IPS DF 6.9 (cell line): ENCODE measurements around the gene DCUN1D5.

Source experiments
- DNase-seq: peaks from one replicate; pipeline ENCODE4 v3.0.0-alpha.2; 2013; ENCODE audit warnings: low read depth, low spot score
- H3K27ac ChIP-seq: one replicate; pipeline ENCODE4 v1.5.1; 2013; ENCODE audit warnings: low read length, control low read depth
- H3K27me3 ChIP-seq: 2 replicates; pipeline ENCODE4 v1.6.1; 2013; ENCODE audit warnings: mild to moderate bottlenecking, low read length; ENCODE audit not compliant: control insufficient read depth, insufficient read depth
- H3K36me3 ChIP-seq: 2 replicates; pipeline ENCODE4 v1.6.1; 2013; ENCODE audit warnings: low read length; ENCODE audit not compliant: control insufficient read depth, insufficient read depth
- H3K4me1 ChIP-seq: 2 replicates; pipeline ENCODE4 v1.6.1; 2013; ENCODE audit warnings: low read length; ENCODE audit not compliant: control insufficient read depth, insufficient read depth
- H3K4me3 ChIP-seq: 2 replicates; pipeline ENCODE4 v1.5.1; 2013; ENCODE audit warnings: mild to moderate bottlenecking, low read length
- H3K9me3 ChIP-seq: 2 replicates; pipeline ENCODE4 v1.6.1; 2013; ENCODE audit warnings: low read length, inconsistent platforms; ENCODE audit not compliant: control insufficient read depth, insufficient read depth
- WGBS: extraction: QIAGEN DNeasy Blood & Tissue Kit; methylation state at CpG from one replicate; pipeline ENCODE4 v1.1.7; 2013; ENCODE audit warnings: mixed read lengths, missing lambda C conversion rate; ENCODE audit not compliant: insufficient read length, insufficient coverage; 5-methylcytosine and 5-hydroxymethylcytosine counted together

Gene DCUN1D5

DNA sequence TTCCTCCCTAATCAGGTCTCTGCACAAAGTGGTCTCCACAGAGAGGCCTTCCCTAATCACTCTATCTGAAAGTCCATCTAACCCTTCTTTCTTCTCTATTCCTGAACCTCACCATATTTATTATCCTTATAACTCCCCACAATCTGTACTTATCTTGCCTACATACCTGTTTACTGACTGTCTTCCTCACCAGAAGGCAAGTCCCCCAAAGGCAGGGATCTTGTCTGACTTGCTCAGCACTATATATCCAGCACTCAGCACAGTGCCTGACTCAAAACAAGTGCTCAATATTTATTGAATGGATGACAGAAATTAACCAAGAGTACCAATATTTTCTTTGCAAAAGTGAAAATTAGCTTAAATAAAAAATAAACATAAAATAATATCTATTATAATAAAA, 5.5 kb downstream of the DCUN1D5 start:
- no peaks in the 10 kb centered on the region for H3K9me3 ChIP-seq
- H3K4me1 ChIP-seq, result no peaks in the 10 kb centered on the region
- H3K27ac ChIP-seq, result no peak overlapping the region
- no peaks in the 10 kb centered on the region for H3K27me3 ChIP-seq
- peaks cover 3% of the 10 kb centered on the region; the same call in 1 of the 2 replicates for H3K36me3 ChIP-seq
- DNase-seq, result no peak
- H3K4me3 ChIP-seq, result no peak overlapping the region

DNA sequence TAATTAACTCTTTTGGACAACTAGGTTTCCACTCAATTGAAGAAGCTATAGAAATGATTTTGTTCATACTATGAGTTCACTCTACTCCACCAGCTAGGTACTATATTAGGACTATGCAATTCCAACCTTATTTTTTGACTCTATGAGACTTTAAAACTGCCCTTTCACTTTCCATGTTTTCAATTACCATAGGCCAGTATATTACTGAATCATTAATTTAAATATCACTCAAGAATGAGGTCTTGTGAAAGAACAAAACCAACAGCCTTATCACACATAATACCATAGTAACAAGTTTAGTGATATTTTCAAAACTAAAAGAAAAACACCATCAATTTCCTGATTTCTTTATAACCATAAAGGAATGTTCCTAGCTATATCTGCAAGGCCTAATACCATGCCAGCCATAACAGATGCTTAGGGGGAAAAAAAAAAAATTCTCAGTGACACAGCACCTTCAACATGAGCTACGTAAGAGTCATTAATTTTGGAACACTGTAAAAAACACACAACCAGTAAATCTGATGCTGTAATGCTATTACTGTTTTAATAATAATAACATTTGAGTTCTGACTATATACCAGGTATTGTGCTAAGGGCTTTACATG, 6.1 kb downstream of the DCUN1D5 start:
- no peaks in the 10 kb centered on the region for H3K4me1 ChIP-seq
- no peak overlapping the region for H3K4me3 ChIP-seq
- H3K27ac ChIP-seq, result no peak overlapping the region
- no peaks in the 10 kb centered on the region for H3K9me3 ChIP-seq
- no CpG with 5 or more reads among the region's 1 CpG for WGBS
- H3K36me3 ChIP-seq, result peaks cover 3% of the 10 kb centered on the region; the same call in 1 of the 2 replicates
- H3K27me3 ChIP-seq, result no peaks in the 10 kb centered on the region
- DNase-seq, result no peak

DNA sequence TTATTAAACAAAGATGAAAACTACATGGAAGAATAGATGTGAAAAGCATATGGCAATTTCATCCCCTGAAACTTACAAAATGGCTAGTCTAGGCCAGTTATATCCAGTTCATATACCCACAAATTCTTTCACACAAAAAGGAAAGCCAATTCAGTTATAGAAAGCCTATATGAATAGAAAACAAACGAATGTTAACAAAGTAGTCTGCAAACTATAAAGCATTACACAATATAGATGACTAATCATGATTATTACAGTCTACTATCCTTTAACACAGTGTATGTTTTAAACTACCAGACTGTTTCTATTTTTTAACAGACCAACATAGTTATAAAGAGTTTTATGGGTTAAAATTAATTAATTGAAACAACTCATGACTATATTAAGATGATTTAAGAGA, 12.1 kb downstream of the DCUN1D5 start:
- WGBS, result no CpG with 5 or more reads among the region's 1 CpG
- peaks cover 17% of the 10 kb centered on the region; the same call in 1 of the 2 replicates for H3K36me3 ChIP-seq
- no peak for DNase-seq
- H3K9me3 ChIP-seq, result no peaks in the 10 kb centered on the region
- no peaks in the 10 kb centered on the region for H3K27me3 ChIP-seq
- H3K27ac ChIP-seq, result no peak overlapping the region
- no peak overlapping the region for H3K4me3 ChIP-seq
- H3K4me1 ChIP-seq, result no peaks in the 10 kb centered on the region

DNA sequence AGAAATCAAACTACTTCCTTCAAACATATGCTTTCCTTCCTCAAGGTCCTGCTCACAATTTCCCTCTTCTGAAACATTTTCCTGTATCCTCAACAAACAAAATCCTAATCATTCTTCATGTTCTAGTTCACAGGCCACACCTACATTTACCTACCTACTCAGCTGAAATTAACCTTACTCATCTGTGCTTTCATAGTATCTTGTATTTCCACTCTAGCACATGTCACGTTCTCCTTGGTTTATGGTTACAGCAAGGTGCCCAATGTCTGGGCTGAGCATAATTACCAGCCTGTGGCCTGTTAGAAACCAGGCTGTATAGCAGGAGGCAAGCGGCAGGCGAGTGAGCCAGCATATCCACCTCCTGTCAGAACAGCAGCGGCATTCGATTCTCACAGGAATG, 13.2 kb downstream of the DCUN1D5 start:
- peaks cover 14% of the 10 kb centered on the region; the same call in 1 of the 2 replicates for H3K36me3 ChIP-seq
- H3K4me3 ChIP-seq, result no peak overlapping the region
- H3K27me3 ChIP-seq, result no peaks in the 10 kb centered on the region
- no CpG with 5 or more reads among the region's 5 CpGs for WGBS
- no peaks in the 10 kb centered on the region for H3K9me3 ChIP-seq
- H3K27ac ChIP-seq, result no peak overlapping the region
- no peak for DNase-seq
- H3K4me1 ChIP-seq, result no peaks in the 10 kb centered on the region

DNA sequence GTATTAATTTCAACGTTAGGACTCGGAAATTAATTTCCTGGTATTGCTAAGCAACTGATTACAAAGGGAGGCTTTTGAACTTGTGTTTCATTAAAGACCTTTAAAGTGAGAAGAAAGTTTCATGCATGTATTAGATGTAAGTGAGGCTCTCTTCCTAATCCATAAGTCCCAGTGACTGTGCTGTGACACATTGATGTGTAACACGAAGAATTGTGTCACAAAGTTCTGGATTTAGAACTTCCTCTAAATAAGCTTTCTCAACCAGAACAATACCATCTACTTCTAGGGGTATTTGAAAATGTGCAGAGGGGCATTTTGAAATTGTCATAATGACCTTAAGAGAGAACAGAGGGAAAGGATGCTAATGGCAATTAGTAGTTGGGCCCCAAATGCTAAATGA, 14.4 kb downstream of the DCUN1D5 start:
- no peaks in the 10 kb centered on the region for H3K27me3 ChIP-seq
- no peak for DNase-seq
- H3K4me3 ChIP-seq, result no peak overlapping the region
- no peak overlapping the region for H3K27ac ChIP-seq
- H3K4me1 ChIP-seq, result no peaks in the 10 kb centered on the region
- H3K36me3 ChIP-seq, result peaks cover 14% of the 10 kb centered on the region; the same call in 1 of the 2 replicates
- WGBS, result no CpG with 5 or more reads among the region's 3 CpGs
- no peaks in the 10 kb centered on the region for H3K9me3 ChIP-seq

DNA sequence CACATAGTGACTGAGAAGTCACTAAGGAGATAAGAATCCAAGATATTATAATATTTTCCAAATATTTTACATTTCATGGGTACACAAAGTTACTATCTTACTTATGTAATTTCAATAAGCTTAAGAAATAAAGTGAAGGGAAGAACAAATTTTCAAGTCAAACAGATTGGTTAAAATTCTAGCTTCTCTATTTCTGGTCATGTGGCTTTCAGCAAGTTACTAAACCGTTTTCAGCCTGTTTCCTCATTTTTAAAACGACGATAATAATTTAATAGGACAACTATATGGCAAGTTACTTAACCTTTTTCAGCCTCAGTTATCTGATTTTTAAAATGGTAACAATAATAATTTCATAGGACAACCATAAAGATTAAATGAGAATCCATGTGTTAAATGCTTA, 15.6 kb downstream of the DCUN1D5 start:
- Histone ChIP-seq H3K36me3 (peaks cover 14% of the 10 kb centered on the region; the same call in 1 of the 2 replicates), H3K27ac (no peak overlapping the region), H3K4me1 (no peaks in the 10 kb centered on the region), H3K27me3 (no peaks in the 10 kb centered on the region), H3K4me3 (no peak overlapping the region), H3K9me3 (no peaks in the 10 kb centered on the region)
- DNase-seq, result no peak
- WGBS, result no CpG with 5 or more reads among the region's 3 CpGs

DNA sequence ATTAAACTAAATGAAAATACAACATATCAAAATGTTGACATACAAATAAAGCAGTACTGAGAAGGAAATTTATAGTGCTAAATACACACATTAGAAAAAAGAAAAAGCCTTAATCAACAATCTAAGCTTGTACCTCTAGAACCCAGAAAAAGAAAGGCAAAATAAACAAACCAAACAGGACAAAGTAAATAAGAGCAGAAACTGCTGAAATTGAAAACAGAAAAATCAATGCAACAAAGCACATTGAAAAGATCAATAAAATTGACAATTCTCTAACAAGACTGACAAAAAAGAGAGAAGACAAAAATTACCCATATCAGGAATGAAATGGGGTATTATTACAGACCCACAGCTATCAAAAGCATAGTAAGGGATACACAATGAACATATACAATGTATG, 21.0 kb downstream of the DCUN1D5 start:
- no peak overlapping the region for H3K27ac ChIP-seq
- no peaks in the 10 kb centered on the region for H3K9me3 ChIP-seq
- no peak for DNase-seq
- H3K27me3 ChIP-seq, result no peaks in the 10 kb centered on the region
- no peak overlapping the region for H3K4me3 ChIP-seq
- H3K4me1 ChIP-seq, result no peaks in the 10 kb centered on the region
- peaks cover 3% of the 10 kb centered on the region; the same call in 1 of the 2 replicates for H3K36me3 ChIP-seq

DNA sequence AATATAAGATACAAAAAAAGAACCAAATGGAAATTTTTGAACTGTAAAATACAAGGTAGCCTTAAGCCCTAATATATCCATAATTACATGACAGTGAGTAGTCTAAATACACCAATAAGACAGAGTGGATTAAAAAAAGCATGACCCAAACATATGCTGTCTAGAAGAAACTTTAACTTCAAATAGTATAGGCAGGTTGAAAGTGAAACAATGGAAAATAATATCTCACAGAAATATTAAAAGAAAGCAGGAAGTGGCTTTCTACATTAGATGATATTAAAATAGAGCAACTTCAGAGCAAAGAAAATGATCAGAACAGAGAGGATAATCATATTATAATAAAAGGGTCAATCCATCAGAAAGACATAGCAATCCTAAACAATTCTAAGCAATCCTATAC, 21.8 kb downstream of the DCUN1D5 start:
- Histone ChIP-seq H3K9me3 (no peaks in the 10 kb centered on the region), H3K27ac (no peak overlapping the region), H3K4me3 (no peak overlapping the region), H3K4me1 (no peaks in the 10 kb centered on the region), H3K27me3 (no peaks in the 10 kb centered on the region), H3K36me3 (peaks cover 2% of the 10 kb centered on the region; the same call in 1 of the 2 replicates)
- DNase-seq, result no peak

DNA sequence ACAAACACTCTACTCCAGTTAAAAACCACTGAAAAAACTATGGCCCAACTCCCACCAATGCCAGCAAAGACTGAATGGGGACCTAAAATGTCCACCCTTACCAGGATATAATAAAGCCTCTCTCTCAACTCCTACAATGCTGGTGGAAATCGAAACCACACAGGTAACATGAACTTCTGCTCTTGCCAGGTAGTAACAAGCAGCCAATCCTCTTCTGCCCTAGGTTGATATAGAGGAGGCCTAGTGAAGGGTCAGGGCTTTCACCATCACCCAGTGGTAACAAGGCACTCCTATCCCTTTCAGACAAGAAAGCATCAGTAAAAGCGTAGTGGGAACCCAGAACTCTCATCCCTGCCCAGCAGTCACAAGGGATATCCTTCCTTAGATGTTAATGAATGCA, 22.6 kb downstream of the DCUN1D5 start:
- H3K27me3 ChIP-seq, result no peaks in the 10 kb centered on the region
- H3K27ac ChIP-seq, result no peak overlapping the region
- WGBS, result no CpG with 5 or more reads among the region's 2 CpGs
- H3K9me3 ChIP-seq, result no peaks in the 10 kb centered on the region
- H3K4me1 ChIP-seq, result no peaks in the 10 kb centered on the region
- no peak for DNase-seq
- H3K4me3 ChIP-seq, result no peak overlapping the region
- no peaks in the 10 kb centered on the region; the same call in 1 of the 2 replicates for H3K36me3 ChIP-seq

DNA sequence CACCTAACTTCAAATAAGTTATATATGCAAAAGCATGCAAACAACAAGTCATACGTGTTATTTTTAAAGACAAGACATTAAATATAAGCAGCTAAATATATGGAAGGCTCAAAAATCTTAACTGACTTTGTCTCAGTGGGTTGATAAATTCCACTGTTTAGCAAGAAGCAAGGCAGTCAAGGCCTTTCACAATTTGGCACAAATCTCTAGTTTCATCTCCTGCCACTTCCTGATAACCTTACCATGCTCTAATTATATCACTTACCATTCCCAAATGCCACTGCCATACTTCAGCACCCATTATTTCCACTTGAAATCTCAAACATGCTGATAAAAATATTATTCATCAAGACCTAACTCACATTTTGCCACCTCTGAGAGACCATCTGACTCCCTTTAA, 24.8 kb downstream of the DCUN1D5 start:
- DNase-seq, result no peak
- H3K27ac ChIP-seq, result no peak overlapping the region
- H3K4me3 ChIP-seq, result no peak overlapping the region
- WGBS, result no CpG with 5 or more reads among the region's 1 CpG
- H3K36me3 ChIP-seq, result peaks cover 2% of the 10 kb centered on the region; the same call in 1 of the 2 replicates
- no peaks in the 10 kb centered on the region for H3K9me3 ChIP-seq
- H3K4me1 ChIP-seq, result no peaks in the 10 kb centered on the region
- H3K27me3 ChIP-seq, result no peaks in the 10 kb centered on the region

DNA sequence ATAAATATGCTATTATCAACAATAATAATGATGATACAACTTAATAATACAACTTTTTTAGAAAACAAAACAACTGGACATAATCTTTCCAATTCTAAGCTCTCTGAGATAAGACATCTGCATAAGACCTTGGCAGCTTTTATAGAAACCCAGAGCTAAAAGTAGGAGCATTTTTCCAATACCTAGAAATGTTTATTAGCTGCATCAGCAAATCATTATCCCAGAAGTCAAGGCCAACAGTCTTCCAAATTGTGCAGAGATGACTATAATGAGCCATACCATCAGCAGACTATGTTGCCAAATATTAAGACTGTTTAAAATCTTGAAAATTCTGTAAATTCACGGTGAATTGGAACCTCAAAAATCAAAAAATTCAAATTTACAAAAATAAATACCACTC, 30.3 kb downstream of the DCUN1D5 start:
- no peak for DNase-seq
- Histone ChIP-seq H3K27ac (no peak overlapping the region), H3K27me3 (no peaks in the 10 kb centered on the region), H3K36me3 (peaks cover 4% of the 10 kb centered on the region; the same call in 1 of the 2 replicates), H3K9me3 (no peaks in the 10 kb centered on the region), H3K4me3 (no peak overlapping the region), H3K4me1 (no peaks in the 10 kb centered on the region)
- WGBS, result no CpG with 5 or more reads among the region's 1 CpG
